HG02588 (cell line): Measurements from ENCODE around the gene MMP25.
A peak's percentile ranks its signal among the peaks of the same experiment; 100 is the strongest.

ENCODE experiments used
- ATAC-seq: cut with Tn5 transposase; IDR thresholded peaks from one replicate; pipeline ENCODE4 v1.9.1; 2021; ENCODE audit warnings: mild to moderate bottlenecking, moderate library complexity; ENCODE audit not compliant: unreplicated experiment

The MMP25 gene, protein sequence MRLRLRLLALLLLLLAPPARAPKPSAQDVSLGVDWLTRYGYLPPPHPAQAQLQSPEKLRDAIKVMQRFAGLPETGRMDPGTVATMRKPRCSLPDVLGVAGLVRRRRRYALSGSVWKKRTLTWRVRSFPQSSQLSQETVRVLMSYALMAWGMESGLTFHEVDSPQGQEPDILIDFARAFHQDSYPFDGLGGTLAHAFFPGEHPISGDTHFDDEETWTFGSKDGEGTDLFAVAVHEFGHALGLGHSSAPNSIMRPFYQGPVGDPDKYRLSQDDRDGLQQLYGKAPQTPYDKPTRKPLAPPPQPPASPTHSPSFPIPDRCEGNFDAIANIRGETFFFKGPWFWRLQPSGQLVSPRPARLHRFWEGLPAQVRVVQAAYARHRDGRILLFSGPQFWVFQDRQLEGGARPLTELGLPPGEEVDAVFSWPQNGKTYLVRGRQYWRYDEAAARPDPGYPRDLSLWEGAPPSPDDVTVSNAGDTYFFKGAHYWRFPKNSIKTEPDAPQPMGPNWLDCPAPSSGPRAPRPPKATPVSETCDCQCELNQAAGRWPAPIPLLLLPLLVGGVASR

DNA sequence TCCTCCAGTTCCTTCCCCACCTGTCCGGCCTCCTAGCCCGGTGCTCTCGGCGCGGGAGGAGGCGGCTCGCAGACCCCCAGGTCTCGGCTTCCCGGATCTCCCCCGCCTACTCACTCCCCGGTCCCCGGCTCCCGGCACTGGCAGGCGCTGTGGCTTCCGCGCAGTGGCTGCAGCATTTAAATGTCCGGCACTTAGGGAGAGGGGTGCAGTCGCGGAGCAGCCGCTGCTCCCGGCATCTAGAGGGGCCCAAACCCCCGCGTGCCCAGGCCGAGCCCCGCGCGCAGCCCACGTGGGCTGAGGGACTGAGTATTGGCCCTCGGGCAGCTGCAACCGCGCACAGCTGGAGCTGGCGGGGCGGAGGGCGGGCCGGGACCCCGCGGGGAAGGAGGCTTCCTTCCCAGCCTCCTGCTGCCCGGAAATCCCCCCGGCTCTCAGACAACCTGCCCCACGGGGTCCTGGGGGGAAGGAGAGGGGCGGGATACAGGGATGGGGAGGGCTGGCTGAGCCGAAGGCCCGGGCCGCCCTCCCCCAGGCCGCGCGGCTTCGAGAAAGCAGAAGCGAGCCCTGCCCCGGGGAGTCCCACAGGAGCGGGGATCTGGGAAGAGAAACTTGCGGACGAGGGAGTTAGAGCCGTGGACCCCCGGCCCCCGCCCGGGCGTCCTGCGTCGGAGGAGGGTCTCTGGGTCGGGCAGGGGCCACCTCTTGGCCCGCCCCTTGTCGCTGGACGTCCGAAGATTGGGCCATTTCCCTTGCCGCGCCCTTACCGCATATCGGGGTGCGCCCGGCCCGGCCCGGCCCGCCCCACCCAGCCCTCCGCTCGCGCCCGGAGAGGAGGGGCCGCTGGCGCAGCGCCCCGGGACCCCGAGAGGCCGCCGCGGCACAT is at the start of gene MMP25:
MMP25 (plus strand) TSS at position 804 of the 883 bp plus-strand sequence. CDS start 357 bp downstream, outside the sequence.
- no peak for ATAC-seq

DNA sequence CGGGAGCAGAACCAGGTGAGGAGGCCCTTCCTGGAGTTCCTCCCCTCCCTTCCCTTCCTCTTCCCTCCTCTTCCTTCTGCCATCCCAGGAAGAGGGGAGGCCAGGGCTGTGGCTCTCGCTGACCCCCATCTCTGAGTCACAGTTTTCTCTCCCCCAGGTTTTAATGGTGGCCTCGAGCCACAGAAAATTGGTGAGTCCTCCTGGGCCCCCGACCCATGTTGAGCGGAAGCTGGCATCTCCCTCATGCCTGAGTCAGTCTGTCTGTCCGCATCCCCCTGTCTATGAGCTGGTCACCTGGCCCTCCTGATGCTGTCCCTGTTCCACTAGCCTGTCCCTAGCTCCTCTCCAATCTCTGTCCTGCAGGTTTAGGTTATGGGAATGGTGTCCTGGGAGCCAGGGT is 46.4 kb upstream of the MMP25 start:
- ATAC-seq: no peak

DNA sequence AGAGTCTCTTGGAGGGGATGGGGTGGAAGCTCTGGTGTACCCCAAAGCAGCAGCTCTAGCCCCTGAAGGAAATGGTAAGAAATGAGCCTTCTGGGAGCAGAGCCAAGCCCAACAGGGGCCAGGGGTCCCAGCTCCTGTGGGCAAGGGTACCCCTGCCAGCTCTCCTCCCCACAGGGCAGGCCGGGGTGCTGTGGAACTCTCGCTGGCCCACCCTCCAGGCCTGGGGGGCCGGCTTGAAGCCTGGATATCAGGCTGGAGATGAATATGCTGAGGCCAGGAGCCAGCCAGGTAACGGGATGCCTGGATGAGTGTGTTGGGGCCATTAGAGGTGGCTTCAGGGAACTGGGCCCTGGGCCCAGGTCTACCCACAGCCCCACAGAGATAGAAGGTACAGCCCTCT is 45.8 kb upstream of the MMP25 start:
- ATAC-seq: no peak

DNA sequence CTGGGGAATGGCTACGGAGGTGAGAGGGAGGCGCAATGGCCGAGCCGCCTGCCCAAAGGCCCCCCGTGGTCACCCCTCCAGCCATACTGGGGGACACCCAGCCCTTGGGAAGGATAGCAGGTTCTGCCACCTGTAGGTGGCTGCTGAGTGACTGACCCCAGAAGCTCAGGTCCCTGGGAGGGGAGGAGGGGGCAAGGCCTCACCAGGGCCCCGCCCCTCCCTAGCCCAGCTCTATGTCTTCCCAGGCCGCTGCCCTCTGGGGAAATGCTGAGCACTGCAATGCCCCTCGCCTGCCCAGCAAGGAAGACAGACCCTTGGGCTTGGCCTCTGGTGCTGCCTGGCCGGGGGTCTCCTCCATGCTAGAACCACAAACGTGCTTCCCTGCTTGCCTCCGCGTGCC is 45.0 kb upstream of the MMP25 start:
- ATAC-seq: no peak

DNA sequence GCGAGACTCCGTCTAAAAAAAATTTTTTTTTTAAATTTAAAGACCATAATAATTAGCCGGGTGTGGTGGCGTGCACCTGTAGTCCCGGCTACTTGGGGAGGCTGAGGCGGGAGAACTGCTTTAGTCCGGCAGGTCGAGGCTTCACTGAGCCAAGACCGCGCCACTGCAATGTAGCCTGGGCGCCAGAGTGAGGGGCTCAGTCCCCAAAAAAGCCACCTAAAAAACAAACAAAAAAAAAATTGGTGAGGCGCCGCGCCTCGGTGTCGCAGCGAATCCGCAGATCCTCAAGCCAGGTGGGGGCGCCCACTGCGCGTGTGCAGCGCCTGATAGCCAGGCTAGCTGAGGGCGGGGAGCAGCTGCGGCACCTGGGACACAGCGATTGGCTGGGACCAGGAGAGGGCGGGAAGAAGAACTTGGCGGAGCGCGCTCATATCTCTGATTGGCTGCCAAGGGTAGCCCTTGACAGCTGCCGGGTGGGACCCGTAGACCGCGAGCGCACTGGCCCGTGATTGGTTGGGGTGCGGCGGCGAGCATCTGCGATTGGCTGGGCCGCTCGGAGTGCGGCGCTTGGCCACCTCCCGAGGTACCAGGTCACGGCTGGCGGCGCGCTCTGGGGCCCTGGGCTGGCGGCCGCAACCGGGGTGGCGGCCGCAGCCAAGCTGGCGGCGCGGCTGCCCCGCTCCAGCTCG is 42.6 kb upstream of the MMP25 start:
- peak; percentile 90 for ATAC-seq

DNA sequence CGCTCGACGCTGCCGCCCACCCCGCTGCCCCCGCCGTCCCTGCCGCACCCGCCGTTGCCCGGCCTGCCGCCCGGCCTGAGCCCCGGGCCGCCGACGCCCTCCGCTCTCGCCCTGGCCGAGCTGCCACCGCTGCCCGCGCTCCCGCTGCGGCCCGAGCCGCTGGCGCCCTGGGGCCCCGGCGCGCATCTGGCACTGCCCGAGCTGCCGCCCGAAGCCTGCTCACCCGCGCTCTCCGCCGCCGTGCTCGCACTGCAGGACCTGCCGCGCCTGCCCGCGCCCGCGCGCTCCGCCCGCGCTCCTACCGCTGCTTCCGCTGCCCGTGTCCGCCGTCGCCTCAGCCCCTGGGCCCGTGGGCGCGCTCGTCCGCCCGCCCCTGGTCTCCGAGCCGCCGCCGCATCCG is 42.0 kb upstream of the MMP25 start:
- peak; percentile 22 for ATAC-seq

DNA sequence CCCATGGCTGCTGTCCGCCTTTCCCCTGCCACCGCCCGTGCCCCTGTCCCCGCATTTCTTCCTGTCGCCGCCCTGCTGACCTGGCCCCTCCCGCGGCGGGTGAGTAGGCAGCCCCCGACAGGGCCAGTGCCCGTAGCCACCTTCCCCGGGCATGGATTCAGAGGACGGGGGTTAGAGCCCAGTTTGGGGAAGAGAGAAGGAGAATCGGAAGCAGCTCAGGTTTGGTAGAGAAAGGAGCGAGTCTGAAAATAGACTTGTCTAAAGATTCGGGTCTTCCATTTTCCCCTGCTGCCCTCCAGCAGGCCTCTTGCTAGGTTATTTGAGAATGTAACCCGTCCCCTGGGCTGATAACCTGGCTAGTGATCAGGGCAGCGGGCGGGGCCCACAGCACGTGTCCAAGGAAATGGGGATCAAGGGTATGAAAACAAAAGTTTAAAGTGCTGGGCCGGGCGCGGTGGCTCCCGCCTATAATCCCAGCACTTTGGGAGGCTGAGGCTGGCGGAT is 41.5 kb upstream of the MMP25 start:
- peak; percentile 1 for ATAC-seq

DNA sequence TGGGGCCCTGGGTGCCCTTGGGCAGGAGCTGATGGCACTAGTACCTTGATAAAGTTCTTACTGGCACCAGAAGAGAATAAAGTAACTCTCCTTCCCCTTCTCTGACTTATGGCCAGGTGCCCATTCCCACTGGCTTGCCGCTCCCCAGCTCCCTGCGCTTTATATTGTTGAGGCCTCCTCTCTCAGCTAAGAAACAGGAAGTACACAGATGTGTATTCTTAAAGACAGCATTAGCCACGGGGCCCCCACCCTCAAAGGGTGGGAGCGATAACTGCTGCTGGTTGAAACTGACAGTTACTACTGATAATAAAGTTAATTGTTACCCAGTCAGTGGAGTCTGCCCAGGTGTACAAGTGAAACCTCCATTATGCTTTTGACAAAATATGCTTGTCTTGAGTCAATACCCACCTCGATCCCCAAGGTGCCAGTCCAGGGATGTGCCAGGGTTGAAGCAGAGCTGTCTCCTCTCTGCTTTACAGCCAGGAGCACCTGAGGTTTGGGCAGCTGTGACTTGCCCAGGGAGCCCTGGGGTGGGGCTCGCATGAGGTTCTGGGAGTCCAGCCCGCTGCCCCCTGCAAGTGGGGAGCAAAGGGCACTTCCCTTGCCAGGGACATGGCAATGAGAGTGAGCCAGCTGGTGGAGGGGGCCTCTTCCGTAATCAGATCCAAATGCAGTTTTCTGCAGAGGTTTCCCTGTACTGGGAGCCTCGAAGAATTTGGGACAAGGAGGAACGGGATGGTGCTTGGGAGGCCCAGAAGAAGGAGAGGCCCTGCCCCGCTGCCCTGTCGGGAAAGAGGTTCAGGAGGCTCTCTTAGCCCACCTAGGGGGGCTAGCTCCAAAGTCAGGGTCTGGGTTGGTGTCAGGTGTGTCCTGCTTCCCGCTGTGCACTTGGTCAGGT is 39.1 kb upstream of the MMP25 start:
- ATAC-seq: no peak

DNA sequence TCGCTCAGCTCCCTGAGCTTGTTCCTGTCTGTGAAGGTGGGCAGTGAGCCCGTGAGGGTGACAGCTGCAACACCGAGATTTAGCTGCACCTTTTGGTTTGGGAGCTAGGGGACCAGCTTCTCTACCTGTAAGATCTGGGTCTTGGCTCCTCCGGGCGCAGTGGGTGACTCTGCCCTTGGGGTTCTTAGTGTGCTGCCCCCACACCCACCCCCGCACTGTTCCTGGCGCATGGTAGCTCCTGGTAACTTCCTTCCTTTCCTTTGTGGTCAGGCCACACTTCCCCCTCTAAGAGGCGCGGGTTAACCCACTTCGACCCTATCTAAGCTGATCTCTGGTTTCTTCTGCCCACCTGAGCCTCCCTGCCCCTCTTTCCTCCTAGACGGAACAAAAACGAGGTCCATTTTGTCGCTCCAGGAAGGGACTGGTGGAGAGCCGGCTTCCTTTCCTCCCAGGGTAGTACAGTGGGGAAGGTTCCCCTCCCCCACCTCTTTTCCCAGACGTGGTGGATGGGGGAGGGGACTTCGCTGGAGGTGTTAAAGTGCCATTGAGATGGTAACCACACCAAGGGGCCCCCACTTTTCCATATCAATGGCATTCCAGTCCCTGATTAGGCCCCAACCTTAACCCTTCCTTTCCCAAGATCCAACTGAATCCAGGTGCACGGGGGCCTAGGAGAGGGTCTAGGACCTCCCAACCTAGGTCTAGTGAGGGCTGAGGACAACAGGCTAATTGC is 38.2 kb upstream of the MMP25 start:
- no peak for ATAC-seq

DNA sequence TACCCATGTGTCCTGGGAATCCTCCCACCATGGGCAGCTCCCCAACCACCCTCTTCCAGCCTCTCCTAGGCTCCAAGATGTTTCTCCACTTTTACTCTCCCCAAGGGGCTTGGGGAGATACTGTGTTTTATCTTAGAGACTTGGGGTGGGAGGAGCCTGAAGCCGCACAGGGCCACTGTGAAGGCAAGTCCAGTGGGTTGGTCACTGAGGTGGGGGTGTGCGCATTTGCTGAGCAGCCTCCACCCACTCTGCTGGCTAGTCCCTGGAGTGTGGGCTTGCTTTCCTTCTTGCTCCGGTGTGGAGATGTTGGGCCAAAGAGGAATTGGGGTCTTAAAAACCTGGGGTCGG is 37.7 kb upstream of the MMP25 start:
- no peak for ATAC-seq

DNA sequence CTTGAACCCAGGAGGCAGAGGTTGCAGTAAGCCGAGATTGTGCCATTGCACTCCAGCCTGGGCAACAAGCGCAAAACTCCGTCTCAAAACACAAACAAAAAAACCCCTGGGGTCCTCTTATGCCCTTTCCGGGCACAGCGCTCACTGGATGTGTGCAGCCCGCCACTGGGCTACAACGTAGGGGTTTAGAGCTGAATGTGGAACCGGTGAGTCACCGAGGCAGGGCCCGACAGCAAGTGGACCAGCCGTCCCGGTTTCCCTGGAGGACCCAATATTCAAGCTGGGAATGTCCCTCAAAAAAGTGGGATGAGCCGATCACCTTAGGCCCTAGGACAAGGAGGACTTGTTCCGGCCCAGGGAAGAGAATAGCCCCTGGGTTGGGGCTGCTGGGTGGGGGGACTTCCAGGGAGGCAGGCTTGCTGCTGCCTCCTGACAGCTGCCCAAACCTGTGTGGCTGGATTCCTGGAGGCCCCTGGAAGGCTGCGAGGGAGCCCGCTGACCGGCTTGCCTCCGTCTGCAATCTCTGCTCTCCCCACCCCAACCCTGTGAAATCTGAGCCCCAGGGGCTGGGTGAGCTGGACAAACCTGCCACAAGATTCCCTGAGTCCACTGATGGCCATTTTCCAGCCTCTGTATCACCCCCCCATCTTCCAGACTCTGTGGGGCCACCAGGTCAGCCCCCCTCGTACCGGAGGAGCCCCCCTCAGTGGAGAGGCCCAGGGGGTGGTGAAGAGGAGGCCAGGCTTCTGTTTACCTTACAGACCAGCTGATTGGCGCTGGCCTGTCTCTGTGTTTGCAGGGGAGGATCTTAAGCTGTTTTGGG is 36.6 kb upstream of the MMP25 start:
- ATAC-seq: no peak

DNA sequence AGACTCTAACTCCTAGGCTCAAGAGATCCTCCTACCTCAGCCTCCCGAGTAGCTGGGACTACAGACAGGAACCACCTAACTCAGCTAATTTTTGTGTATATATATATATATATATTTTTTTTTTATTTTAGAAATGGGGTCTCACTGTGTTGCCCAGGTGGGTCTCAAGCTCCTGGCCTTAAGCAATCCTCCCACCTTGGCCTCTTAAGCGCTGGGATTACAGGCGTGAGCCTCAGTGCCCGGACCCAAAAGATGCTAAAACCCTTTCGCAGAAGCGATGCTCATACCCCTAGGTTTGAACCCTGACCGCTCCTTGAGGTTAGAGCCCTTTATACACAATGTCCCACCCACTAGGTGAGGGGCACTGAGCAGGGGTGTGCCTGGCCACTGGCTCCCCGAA is 35.9 kb upstream of the MMP25 start:
- ATAC-seq: no peak

DNA sequence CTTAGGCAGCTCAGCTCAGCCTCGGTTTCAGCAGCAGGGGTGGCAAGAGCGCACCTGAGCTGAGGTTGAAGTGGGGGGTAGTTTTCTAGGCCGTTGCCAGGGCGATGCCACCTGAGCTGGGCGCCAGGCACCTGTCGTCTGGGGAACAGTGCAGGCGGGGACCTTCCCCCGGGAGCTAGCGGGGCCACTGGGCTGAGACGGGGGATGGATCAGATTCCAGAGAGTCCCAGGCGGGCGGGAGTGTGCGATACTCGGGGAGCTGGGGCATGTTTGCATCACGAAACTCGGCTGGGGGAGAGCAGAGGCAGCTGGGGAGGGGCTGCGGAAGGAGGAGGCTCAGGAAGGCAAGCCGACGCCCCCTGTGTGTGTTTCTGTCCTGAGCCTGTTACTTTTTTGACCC is 34.1 kb upstream of the MMP25 start:
- no peak for ATAC-seq

DNA sequence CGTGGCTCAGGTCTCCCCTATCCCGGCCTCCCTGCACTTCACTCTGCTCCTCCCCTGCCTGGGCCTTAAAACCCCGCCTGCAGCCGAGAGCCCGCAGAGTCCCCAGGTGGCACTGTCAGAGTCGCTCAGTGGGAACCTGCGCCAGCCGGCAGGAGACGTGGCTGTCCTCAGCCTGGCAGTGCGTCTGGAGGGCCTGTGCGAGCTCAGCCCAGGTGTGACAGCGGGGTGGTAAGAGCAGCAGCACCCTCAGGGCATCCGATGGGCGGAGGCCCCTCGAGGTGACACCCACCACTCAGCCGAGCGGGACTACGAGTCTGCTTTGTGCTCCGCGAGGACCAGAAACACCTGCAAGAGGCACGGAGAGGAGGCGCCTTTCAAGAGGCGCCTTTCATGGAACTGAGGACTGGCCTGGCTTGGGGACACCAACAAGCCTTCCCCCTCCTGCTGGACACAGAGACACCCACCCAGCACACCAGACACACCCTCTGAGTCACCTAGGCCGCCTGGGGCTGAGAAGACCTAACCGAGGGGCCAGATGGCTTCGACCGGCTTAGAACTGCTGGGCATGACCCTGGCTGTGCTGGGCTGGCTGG is 33.4 kb upstream of the MMP25 start, which contains the start of gene CLDN9:
CLDN9 (plus strand) TSS at position 96 of the 593 bp plus-strand sequence; CDS start at position 536, 440 bp downstream.
- no peak for ATAC-seq

DNA sequence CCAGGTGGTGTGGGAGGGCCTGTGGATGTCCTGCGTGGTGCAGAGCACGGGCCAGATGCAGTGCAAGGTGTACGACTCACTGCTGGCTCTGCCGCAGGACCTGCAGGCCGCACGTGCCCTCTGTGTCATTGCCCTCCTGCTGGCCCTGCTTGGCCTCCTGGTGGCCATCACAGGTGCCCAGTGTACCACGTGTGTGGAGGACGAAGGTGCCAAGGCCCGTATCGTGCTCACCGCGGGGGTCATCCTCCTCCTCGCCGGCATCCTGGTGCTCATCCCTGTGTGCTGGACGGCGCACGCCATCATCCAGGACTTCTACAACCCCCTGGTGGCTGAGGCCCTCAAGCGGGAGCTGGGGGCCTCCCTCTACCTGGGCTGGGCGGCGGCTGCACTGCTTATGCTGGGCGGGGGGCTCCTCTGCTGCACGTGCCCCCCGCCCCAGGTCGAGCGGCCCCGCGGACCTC is 32.8 kb upstream of the MMP25 start:
- ATAC-seq: no peak

DNA sequence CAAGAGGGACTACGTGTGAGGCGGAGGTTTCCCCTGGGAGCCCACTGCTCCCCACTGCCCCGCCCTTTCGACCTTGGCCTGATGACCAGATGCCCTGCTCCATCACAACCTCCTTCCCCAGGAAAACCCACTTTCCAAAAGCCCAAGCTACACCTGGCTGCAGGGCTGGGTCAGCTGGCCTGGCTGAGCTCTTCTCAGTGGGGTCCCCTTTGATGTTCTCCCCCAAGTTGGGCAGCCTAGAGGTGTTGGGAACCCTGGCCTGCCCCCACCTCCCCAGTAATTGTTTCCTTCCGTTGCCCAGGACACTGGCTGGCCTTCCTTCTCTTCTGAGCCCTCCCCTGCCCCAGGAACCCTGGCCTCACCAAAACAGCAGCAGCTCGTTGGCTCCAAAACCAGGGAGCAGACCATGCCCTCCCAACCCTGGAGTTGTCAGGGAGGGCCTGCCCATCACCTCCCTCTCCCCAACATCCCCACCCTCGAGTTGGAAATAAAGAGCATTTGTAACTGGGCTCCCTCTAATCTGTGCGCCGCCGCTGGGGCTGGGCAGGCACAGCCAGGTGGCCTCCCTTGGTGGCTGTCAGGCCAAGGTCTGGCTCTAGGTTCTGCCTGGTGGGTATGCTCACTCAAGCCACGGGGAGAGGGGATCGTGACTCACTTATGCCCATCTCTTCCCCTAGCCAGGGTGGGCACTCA is 32.2 kb upstream of the MMP25 start:
- ATAC-seq: no peak

DNA sequence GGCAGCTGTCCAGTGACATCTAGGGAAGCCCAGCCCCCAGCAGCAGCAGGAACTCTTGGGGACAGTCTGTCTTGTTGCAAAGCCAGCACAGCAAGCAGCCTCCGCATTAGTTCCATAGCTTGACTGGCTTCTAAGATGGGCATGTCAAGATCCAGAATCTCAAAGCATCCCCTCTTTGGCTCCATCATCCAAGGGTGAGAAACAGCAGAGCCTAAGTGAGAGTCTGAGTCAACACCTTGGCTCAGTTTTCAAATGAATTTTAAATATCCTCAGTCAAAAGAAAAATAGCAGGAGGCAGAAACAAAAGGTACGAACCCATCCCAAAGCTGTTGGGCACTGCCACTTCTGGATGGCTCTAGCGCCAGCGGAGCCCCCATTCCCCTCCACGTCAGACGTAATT is 31.4 kb upstream of the MMP25 start:
- ATAC-seq: no peak
